LNCAP (cell line): Measurements from ENCODE around the gene MYO1A.

Source experiments
- CTCF ChIP-seq: fragments of 450-650 bp; IDR thresholded peaks from 2 replicates; pipeline ENCODE4 v1.5.1; 2017; ENCODE audit warnings: mild to moderate bottlenecking

Gene MYO1A

DNA sequence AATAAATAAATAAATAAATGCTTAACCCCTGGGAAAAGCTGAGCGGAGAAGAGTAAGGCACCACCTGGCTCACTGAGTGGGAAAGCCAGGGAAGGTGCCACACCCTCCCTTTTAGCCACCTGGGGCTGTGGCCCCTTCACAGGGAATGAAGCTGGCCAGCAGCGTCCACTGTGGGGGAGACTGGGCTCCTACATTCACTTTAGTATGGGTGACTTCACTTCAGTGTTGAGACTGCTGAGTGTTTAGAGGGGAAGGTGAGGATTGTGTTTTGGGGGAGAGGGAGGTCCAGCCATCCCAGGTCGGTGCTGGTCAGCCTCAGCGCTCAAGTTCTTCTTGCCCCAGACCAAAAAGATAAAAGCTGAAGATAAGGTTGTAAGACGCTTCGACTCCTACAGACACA is 40.6 kb upstream of the MYO1A start:
- TF ChIP-seq CTCF, result no peak

GRCh38 chr12:57089271-57090245 is 39.6 kb upstream of the MYO1A start:
- TF ChIP-seq CTCF, result no peak

DNA sequence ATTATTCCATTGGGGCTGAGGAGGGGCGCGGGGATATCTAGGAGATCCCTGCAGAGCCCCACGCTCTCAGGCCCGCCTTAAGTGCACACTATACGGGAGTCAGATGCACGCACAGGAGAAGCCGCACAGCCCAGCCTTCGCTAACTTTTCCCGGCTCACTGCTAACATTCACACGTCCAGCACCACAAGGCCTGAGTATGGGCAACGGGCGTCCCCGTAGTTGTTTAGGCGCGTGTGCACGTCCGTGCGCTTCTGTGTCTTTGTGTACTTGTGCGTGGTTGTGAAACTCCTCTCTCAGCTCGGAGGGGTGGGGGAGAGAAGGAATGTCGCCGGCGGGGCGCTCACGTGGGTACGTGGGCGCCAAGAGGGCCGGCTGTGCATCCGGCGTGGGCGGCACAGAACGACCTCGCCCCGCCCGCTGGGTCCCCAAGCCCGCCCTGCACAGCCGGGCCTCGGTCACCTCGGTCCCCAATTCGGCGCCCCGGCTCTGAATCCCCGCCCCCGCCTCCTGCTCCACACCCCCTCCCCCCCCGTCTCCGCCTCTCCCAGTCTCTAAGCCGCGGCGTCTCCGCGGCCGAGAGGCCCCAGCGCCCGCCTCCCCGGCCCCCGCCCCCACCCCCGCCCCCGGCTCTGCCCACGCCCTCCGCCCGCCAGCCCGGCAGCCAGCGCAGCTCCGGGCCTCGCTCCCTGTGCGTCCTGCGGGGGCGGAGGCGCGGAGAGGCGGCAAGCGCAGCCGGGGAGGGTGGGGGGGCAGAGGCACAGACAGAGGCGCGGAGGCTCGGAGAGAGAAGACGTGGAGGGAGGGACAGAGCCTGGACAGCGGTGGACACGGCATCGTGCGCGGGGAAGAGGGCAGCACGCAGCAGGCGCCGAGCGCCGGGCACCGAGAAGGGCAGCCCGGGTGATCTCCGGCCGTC is 38.7 kb upstream of the MYO1A start, which contains the start of gene NAB2:
TSS of gene NAB2 (plus strand) at position 761 of the 917 bp plus-strand sequence. CDS start 158 bp downstream, outside the sequence.
- no peak for TF ChIP-seq CTCF

DNA sequence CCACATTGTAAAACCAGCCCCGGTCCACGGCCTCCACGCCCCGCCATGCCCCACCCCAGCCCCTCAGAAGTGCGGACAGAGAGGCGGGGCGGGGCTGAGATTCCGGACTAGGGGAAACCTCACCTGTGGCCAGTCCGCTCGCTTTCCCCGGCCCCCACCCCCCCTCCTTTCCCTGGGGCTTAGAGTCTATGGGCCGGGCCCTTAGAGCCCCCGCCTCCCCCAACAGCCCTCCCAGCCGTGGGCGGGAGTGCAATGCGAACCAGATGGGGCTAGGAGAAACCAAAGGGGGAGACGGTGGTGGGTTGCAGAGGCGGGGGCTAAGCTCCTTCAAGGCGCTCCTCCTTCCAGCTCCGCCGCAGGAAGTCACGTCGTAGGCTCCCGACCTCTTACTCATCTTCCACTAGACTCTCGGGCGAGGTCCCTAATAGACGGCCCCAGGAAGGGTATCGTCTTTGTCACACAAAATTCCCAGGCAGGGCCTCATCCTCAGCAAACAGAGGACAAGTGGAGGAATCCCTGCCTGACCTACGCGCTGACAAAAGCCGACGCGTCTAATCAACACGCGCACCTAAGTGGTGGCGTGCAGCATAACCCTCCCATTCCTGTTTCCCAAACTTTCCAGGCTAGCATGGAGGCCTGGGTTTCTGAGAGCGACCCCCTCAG is 37.9 kb upstream of the MYO1A start:
- TF ChIP-seq CTCF, result no peak

GRCh38 chr12:57087010-57087690 is 37.2 kb upstream of the MYO1A start:
- TF ChIP-seq CTCF, result no peak

- TF ChIP-seq CTCF, result no peak
These were observed 36.6 kb upstream of the MYO1A start for GRCh38 chr12:57086493-57087009.
